GM12875 (cell line): ENCODE measurements around the gene CAPZB.

Experiments
- H3K4me3 ChIP-seq: one replicate; pipeline ENCODE4 v1.5.1; 2011; ENCODE audit warnings: low read depth, low read length, control low read depth
- TF ChIP-seq, protein P1 (sequence below): IDR thresholded peaks from 2 replicates; pipeline ENCODE4 v1.5.1; 2011; ENCODE audit warnings: low read depth, mild to moderate bottlenecking, control low read depth, inconsistent platforms, low read length, moderate library complexity, borderline replicate concordance; ENCODE audit not compliant: insufficient read depth

Gene CAPZB

DNA sequence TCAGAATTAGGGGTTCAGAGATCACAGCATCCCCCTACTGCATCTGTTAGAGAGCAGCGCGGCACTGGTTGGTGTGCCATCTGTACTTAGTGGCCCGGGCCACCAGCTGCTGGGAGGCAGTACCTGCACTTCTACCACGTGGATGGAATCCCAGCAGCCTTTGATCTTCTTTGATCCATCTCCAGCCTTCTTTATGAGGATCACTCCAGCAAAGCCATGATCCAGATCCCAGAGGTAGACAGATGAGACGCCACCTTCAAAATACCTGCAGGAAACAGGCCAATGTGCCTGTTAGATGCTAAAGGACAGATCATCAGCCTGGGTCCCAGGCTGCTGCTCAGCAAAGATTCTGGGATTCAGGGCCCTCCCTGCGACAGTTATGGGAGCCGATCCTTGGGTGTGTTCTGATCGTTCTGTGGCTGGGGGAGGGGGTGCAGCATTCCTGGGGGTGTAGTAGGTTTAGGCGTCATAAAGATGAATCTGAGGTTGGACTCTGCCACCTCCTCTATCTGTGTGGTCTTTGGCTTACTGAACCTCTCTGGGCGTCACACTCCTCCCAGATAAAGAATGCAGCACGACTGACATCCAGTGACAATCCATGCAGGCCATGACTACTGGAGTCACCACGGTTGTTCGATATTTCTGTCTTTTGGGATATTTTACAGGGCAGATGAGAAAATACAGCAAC is 127.9 kb downstream of the CAPZB start:
- H3K4me3 ChIP-seq: no peak overlapping the region
- TF ChIP-seq, protein P1, sequence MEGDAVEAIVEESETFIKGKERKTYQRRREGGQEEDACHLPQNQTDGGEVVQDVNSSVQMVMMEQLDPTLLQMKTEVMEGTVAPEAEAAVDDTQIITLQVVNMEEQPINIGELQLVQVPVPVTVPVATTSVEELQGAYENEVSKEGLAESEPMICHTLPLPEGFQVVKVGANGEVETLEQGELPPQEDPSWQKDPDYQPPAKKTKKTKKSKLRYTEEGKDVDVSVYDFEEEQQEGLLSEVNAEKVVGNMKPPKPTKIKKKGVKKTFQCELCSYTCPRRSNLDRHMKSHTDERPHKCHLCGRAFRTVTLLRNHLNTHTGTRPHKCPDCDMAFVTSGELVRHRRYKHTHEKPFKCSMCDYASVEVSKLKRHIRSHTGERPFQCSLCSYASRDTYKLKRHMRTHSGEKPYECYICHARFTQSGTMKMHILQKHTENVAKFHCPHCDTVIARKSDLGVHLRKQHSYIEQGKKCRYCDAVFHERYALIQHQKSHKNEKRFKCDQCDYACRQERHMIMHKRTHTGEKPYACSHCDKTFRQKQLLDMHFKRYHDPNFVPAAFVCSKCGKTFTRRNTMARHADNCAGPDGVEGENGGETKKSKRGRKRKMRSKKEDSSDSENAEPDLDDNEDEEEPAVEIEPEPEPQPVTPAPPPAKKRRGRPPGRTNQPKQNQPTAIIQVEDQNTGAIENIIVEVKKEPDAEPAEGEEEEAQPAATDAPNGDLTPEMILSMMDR: no peak

DNA sequence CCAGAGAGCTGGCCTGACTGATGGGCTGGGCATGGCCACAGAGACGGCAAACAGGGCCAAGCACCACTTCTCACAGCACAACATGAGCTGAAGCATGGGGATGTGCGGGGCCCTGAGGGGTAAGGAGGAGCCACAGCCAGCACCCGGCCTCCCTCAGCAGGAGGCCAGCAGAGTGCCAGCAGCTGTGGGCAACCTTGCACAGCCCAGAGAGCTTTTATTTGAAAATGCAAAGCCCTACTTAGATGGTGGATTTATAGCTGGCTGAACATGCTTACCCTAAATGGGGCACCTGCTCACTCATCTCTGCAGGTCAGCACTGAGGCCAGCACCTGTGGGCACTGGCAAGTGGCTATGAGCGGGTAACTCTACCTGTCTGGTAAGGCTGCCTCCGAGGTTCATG is 129.1 kb downstream of the CAPZB start:
- no peak overlapping the region for H3K4me3 ChIP-seq
- TF ChIP-seq, protein P1: no peak

DNA sequence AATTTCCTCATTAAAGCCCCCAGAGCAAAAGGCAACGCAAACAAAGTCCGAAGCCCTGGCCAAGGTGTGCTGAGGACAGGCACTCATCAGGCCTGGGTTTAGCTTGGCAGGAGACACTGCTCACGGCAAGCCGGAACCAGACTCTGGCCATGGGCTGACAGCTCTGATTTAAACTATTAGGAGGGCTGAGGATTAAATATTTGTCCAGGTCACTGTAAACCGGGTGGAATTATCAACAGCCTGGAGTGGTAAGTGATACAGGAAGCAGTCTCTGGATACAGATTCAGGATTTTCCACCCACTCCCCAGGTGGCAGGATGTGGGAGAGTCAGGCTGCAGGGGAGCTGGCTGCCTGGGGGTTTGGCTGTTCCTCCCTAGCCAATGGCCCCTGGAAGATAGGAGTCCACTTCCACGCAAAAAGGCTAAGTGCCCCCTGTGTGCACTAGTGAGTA is 130.8 kb downstream of the CAPZB start:
- no peak overlapping the region for H3K4me3 ChIP-seq
- TF ChIP-seq, protein P1: no peak

DNA sequence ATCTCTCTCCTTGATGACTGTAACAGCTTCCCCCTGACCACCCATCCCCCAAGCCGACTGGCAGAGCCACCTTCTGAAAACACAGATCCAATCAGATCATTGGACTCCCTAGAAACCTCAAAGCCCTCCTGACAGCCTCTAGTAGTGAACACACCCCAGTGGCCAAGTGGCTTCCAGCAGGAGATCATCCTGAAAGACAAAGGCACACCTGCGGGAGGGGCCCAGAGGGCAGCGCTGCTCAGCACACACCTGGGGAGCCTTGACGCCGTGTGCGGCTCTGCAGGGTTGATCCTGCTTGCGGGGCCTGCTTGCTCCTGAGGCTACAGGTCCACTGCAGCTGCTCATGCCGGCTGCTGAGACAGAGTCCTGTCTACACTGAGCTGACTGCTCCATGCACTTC is 131.7 kb downstream of the CAPZB start:
- H3K4me3 ChIP-seq: no peak overlapping the region
- TF ChIP-seq, protein P1: no peak

DNA sequence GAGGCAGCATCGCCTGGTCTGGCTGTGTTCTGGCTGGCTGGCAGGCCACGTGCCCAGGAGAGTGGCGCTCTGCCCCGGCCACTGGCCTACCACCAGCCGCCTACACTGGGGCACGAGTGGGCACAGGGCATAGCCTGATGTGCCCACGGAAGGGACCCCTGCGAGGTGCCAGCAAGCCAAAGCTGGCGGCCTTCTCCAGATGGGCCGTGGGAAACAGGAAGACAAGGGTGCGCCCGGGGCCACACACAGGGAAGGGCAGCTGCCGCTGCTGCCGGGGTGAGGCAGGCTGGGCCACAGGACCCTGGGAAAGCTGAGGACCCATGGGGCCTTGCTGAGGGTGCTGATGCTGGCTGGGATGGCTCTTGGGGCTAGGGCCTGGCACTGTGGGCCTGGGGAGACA is 132.5 kb downstream of the CAPZB start:
- TF ChIP-seq, protein P1: no peak
- H3K4me3 ChIP-seq: no peak overlapping the region

DNA sequence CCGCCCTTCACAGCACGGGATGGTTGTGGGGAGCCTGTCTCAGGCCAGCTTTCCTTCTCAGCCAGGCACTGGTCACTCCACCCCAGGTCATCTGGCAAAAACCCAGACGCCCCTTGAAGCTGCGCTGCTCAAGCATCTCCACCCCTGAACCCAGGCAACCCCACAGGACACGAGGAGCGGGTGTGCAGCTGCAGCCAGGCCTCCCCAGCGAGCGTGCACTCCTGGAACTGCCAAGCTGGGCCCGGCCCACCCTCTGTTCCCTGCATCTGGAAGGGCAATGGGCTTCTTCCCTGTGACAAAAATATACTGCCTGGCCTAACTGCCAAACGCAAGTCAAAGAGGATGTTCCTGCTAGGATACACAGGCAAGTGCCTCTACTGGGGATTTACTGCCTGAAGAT is 133.5 kb downstream of the CAPZB start:
- H3K4me3 ChIP-seq: no peak overlapping the region
- TF ChIP-seq, protein P1: no peak

DNA sequence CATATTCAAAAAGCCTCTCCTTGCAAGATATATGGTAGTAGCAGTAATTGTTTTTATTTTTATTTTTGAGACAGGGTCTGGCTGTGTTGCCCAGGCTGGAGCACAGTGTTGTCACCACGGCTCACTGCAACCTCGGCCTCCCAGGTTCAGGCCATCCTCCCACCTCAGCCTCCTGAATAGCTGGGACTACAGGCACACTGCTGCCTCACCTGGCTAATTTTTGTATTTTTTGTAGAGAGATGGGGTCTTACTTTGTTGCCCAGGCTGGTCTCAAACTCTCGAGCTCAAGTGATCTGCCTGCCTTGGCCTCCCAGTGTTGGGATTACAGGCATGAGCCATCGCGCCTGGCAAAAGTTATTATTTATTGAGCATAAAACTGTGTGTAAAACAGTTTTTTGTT is 134.8 kb downstream of the CAPZB start:
- TF ChIP-seq, protein P1: no peak
- H3K4me3 ChIP-seq: no peak overlapping the region
